ENCODE measurements around the gene USH2A. TPM values are rescaled to one million over a fixed set of nuclear protein-coding genes. Genes with fewer than 3 reads are reported as not detected.
A peak's percentile ranks its signal among the peaks of the same experiment; 100 is the strongest.

Gene USH2A
- total RNA-seq, 1 experiment from 2014 or later, result 8.1 TPM

DNA sequence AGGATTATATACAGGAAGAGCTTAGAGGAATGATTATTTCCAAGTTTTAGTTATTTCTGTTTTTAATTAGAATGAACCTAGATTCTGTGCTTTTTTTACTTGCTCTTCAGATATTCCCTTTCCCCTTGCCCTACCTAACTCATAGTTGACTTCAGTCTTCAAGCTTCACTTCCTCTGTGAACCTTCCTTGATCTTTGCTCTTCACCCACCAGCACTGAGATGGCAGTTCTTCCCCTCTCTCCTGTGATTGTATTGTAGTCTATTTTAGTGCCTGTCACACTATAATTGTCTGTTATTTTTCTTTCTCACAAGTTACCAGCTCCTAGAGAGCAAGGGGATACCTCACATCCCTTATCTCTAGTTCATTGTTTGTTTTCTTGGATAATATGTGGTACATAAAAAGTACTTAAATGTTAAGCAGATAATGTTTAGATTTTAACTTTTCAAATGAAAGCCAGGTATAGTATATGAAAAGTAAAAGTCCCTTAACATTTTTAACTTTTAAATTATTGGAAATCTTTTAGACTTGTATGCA lies 822.9 kb downstream of the USH2A start:
- DNase-seq (ENCODE audit: low spot score), result no peak

DNA sequence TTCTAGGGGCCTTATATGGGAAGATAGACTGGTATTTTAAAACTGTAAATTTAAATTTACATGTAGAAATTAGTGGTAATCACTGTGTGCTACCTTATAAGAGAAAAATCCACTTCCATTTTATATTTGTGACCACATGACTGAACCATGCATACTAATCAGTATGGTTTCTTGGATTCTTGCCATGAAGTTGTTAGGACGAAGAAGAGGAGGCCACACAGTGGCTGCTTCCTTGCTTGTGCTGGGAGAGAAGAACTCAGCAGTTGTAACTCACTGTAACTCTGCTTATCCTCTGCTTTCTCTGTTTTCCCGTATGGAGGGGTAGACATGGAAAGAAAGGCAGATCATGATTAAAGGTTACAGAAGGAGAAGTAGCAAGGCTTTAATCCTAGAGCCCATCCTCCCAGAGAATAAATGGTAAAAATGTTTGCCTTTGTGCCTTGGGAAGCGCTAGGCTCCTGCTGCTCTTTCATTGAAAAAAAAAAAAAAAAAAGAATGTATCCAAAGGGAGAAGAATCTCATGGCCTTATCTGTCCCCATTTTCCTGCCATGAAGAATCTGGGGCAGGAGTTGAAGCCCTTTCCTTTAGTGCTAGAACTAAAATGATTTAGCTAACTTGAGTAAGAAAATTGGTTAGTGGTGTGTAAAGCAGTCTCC lies 823.7 kb downstream of the USH2A start:
- peak; percentile 11 for DNase-seq (ENCODE audit: low spot score)

DNA sequence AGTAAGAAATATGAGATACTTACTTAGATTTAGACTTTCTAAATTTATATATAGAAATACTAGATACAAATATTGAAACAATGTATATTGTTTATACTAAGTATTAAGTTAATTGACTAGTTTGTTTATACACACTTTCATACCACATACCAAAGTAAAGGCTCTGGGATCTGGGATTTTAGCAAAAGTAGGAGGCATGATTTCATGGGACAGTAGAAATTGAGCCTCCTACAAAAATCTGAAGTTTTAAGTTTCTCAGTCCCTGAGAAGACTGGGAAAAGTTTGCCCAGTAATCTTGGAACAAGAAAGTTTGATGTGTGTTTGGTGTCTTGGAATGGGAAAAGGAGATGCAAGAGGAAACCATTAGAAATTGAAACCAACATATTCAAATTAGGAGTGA lies 825.3 kb downstream of the USH2A start:
- no peak for DNase-seq (ENCODE audit: low spot score)

DNA sequence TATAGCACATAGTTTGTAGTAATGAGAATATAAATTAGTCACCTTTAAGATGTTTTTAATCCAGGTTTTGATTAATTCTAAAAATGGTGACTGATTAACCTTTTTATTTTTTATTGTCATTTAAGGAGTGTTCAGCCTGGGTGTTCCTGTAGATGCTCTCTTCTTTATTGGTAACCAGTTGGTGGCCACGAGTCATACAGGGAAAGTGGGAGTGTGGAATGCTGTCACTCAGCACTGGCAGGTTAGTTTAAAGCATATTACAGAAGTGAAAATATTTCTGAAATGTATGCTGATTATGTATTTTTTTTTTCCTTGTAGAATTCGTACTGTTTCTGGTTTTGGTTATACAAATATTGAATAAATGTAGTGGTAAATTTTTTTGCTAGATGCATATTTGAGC lies 828.0 kb downstream of the USH2A start:
- peak; percentile 14 for DNase-seq (ENCODE audit: low spot score)

DNA sequence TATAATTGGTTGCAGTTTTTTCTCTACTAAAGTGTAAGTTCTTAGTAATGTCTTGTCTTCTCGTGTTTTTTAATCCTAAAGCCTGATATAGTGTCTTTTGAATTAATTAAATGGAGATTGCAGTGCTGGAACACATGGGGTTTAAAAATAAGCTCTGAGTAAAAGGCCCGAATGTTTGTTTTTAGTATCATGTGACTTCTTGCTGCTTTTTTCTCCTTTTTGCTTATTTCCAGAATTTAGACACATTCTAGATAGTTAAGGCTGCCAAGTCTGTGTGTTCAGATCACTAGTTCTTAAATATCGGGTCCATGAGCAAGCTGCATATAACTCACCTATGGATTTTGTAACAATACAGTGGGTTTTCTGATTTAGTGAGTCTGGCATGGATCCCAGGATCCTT lies 828.6 kb downstream of the USH2A start:
- no peak for DNase-seq (ENCODE audit: low spot score)

DNA sequence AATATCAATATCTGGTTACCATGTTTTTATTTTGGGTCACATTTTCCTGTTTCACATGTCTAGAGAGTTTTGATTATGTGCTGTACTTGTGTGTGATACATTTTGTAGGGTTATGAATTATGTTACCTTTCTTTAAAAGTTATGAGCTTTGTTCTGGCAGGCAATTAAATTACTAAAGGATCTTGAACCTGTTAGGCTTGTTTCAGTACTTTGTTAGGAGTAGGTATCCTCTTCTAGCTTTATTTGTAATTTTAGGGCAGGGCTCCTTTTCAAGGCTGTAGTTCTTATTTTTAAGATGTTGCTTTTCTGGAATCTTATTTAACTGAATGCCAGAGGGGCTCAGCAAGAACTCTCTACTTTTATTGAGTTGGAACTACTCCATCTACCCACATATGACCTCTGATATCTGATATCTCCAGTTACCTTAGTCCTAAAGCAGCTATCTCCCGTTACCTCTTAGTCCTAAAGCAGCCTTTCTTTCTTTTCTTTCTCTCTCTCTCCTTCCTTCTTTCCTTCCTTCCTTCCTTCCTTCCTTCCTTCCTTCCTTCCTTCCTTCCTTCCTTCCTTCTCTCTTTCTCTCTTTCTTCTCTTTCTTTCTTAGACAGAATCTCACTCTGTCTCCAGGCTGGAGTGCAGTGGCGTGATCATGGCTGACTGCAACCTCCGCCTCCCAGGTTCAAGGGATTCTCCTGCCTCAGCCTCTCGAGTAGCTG lies 832.3 kb downstream of the USH2A start:
- DNase-seq (ENCODE audit: low spot score), result no peak

DNA sequence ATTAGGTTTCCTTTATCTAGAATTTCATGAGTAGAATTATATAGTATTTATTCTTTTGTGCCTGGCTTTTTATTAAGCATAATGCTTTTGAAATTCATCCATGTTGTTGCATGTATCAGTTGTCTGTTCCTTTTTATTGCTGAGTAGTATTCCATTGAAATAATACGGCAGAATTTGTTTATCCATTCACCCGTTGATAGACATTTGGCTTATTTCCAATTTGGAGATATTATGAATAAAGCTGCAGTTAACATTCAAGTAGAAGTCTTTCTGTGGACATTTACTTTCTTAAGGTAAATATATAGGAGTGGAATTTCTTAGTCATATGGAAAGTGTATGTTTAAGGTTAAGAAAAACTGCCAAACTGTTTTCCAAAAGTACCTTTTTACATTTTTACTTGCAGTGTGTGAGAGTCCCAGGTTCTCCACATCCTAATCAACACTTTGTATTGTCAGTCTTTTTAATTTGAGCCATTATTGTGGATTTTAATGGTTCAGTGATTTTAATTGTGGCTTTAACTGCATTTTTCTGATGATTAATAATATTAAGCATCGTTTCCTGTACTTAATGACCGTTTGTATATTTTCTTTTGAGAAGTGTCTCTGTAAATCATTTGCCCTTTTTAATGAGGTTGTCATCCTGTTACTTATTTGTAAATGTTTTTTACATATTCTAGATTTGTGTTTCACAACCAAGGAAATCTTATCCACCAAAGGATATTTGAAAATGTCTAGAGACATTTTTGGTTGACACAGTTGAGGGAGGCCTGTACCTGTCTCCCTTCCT lies 833.4 kb downstream of the USH2A start:
- DNase-seq (ENCODE audit: low spot score), result no peak

DNA sequence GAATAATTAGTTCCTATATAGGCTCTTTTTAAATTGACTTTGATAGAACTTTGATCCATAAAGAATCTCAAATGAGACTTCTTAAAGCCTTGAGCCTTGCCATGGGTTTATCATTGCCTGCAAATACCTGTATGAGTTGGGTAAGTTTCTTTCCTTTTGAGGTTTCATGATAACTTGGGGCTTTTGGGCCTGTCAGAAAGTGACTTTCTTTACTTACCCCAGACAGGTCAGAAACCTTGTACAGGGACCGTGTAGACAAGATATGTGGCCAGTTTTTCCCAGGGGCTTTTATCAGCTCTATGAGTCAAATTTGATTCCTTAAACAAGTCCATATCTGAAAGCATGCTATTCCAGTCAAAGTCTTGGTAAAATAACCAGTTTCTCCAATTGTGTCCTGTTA lies 838.9 kb downstream of the USH2A start:
- DNase-seq (ENCODE audit: low spot score), result no peak

DNA sequence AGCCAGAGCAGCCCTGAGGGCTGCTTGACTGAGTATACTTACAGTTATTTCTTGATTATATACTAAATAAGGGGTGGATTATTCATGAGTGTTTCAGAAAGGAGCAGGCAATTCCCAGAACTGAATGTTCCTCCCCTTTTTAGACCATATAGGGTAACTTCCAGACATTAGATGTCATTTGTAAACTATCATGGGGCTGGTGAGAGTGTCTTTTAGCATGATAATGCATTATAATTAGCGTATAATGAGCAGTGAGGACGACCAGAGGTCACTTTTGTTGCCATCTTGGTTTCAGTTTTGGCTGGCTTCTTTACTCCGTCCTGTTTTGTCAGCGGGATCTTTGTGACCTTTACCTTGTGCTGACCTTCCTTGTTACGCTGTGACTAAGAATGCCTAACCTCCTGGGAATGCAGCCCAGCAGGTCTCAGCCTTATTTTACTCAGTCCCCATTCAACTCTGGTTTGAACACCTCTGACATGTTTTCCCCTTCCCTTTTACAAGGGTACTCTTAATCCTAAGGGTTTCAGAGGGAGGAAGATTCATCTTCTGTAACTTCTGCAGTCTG lies 840.0 kb downstream of the USH2A start:
- no peak for DNase-seq (ENCODE audit: low spot score)

DNA sequence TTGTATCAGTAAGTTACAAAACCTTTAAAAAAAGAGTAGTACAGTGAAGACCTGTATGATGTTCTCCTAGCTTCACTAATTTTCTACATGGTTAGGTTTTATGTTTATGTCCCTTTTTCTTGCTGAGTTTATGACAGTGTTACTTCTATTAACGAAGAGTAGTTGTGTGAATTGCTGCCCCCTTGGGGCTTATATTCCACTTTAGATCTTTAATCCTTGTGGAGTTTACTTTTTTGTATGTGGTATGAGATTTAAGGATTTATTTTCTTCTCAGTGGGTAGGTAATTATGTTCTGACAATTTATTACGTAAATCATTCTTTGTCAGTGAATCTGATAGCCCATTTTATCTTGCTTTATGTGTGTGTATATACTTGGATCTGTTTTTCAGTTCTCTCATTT lies 841.4 kb downstream of the USH2A start:
- DNase-seq (ENCODE audit: low spot score), result no peak

Measured in A172 (cell line).